B cell (primary cell): ENCODE data around the gene TAX1BP1.

Experiments
- EZH2 ChIP-seq: IDR thresholded peaks from 2 replicates; pipeline ENCODE4 v1.6.1; 2012; ENCODE audit warnings: borderline replicate concordance, low read depth, mild to moderate bottlenecking, moderate library complexity, low read length; ENCODE audit not compliant: insufficient read depth, poor library complexity, severe bottlenecking
- TF ChIP-seq, protein P1 (sequence below): fragments of 200-600 bp; IDR thresholded peaks from one replicate; pipeline ENCODE4 v1.8.0; 2022; ENCODE audit warnings: antibody characterized with exemption, mild to moderate bottlenecking

DNA sequence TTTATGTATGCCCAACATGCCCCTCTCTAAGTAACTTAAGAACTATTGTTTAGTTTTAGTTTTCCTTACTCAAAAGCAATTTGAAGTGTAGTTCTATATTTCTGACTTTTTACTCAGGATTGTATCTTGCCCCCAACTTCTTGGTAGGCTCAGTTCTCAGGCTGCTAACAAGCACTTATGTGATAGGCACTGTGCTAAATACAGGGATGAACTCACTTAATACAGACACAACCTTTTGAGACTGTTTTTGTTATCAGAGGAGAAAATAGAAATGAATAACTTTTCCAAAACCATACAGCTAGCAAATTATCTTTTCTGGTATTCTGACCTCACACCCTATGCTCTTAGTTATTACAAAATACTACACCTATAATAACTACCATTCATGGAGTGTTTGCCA, 16.3 kb downstream of the TAX1BP1 start:
- TF ChIP-seq, protein P1, sequence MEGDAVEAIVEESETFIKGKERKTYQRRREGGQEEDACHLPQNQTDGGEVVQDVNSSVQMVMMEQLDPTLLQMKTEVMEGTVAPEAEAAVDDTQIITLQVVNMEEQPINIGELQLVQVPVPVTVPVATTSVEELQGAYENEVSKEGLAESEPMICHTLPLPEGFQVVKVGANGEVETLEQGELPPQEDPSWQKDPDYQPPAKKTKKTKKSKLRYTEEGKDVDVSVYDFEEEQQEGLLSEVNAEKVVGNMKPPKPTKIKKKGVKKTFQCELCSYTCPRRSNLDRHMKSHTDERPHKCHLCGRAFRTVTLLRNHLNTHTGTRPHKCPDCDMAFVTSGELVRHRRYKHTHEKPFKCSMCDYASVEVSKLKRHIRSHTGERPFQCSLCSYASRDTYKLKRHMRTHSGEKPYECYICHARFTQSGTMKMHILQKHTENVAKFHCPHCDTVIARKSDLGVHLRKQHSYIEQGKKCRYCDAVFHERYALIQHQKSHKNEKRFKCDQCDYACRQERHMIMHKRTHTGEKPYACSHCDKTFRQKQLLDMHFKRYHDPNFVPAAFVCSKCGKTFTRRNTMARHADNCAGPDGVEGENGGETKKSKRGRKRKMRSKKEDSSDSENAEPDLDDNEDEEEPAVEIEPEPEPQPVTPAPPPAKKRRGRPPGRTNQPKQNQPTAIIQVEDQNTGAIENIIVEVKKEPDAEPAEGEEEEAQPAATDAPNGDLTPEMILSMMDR = no peak
- TF ChIP-seq EZH2 = no peak
